ENCODE data around the gene NMNAT2.

NMNAT2 gene

DNA sequence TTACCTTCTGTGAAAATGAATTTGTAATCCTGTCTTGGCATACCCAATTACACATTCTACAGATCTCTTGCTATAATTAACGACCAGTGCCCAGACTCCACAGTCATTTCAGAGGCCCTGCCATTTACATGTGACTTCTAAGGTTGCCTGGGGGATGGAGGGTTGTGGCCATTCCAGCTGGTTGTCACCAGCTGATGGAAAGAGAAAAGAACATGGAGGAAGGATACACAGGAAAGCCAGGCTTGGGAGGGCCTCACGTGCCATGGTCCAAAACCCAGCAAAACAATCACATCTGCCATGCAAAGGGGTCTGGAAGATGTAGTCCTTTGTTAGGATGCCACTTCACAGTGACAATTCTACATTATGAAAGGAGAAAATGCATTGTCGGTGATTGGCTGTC lies 172.8 kb downstream of the NMNAT2 start:
- no peak overlapping the region for H2BK5ac ChIP-seq (ENCODE audit: low read length)
- H2BK12ac ChIP-seq (ENCODE audit: low read length) = no peak overlapping the region
- H4K91ac ChIP-seq (ENCODE audit: low read depth, low read length, poor library complexity) = no peak overlapping the region
- no CpG with 5 or more reads among the region's 3 CpGs for WGBS, 2 donors (ENCODE audit: extremely low coverage in 2 of 2, insufficient read length in 2 of 2, insufficient replicate concordance in 1 of 2)
- no peak overlapping the region for H2BK120ac ChIP-seq (ENCODE audit: low read depth, low read length)
- H3K27ac ChIP-seq (replicated peaks; ENCODE audit: low read length) = no peak overlapping the region
- no peak for DNase-seq (ENCODE audit: low spot score)
- H3K4ac ChIP-seq (ENCODE audit: low read length) = no peak overlapping the region
- no peak overlapping the region for H3K23ac ChIP-seq (ENCODE audit: low read depth, low read length, poor library complexity)
- no peak overlapping the region for H3K14ac ChIP-seq (ENCODE audit: low read length)
- H2AFZ ChIP-seq (ENCODE audit: low read length) = no peak overlapping the region
- H3K79me1 ChIP-seq (ENCODE audit: low read depth, low read length) = no peaks in the 10 kb centered on the region
- no peak overlapping the region for H4K8ac ChIP-seq (ENCODE audit: low read depth, low read length)
- H2BK15ac ChIP-seq (ENCODE audit: low read length) = no peak overlapping the region
- no peak overlapping the region for H3K9ac ChIP-seq (ENCODE audit: low read depth, low read length, poor library complexity)
- no peak overlapping the region for H2AK5ac ChIP-seq (ENCODE audit: low read depth, low read length)
- H3K27me3 ChIP-seq (ENCODE audit: control insufficient read depth in 3 of 3, insufficient read depth in 3 of 3, low read depth in 1 of 3, low read length in 3 of 3) = no peaks in the 10 kb centered on the region
- H3K4me1 ChIP-seq (ENCODE audit: control insufficient read depth in 2 of 2, insufficient read depth in 1 of 2, low read depth in 1 of 2, low read length in 2 of 2) = no peaks in the 10 kb centered on the region
- H3K4me3 ChIP-seq (ENCODE audit: low read length in 2 of 2) = no peak overlapping the region
- no peak overlapping the region for H3K4me2 ChIP-seq (ENCODE audit: insufficient read depth, low read length, poor library complexity, severe bottlenecking)
- H3K9me3 ChIP-seq (replicated peaks in 1 of 2; ENCODE audit: control insufficient read depth in 2 of 2, insufficient read depth in 1 of 2, low read depth in 1 of 2, low read length in 2 of 2) = peaks cover 0 to 3% of the 10 kb centered on the region in 2 donors
- H3K36me3 ChIP-seq (replicated peaks in 1 of 2; ENCODE audit: control insufficient read depth in 2 of 2, insufficient read depth in 2 of 2, low read length in 2 of 2) = no peaks in the 10 kb centered on the region
- no peak overlapping the region for H3K18ac ChIP-seq (ENCODE audit: low read length)

DNA sequence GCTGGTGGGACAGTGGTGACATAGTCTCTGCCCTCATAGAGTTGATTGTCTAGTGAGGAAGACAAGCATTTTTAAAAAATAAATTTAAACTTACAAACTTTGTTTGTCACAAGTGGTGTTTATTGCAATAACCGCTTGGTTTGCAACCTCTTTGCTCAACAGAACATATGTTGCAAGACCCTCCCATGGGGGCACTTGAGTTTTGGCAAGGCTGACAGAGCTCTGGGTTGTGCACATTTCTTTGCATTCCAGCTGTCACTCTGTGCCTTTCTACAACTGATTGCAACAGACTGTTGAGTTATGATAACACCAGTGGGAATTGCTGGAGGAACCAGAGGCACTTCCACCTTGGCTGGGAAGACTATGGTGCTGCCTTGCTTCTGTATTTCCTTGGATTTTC lies 173.7 kb downstream of the NMNAT2 start:
- H3K27me3 ChIP-seq (ENCODE audit: control insufficient read depth in 3 of 3, insufficient read depth in 3 of 3, low read depth in 1 of 3, low read length in 3 of 3) = no peaks in the 10 kb centered on the region
- no peaks in the 10 kb centered on the region for H3K4me1 ChIP-seq (ENCODE audit: control insufficient read depth in 2 of 2, insufficient read depth in 1 of 2, low read depth in 1 of 2, low read length in 2 of 2)
- H2BK12ac ChIP-seq (ENCODE audit: low read length) = no peak overlapping the region
- no peak overlapping the region for H2AFZ ChIP-seq (ENCODE audit: low read length)
- H2BK5ac ChIP-seq (ENCODE audit: low read length) = no peak overlapping the region
- H3K4ac ChIP-seq (ENCODE audit: low read length) = no peak overlapping the region
- no peak overlapping the region for H4K91ac ChIP-seq (ENCODE audit: low read depth, low read length, poor library complexity)
- H3K79me1 ChIP-seq (ENCODE audit: low read depth, low read length) = no peaks in the 10 kb centered on the region
- WGBS, 2 donors (ENCODE audit: extremely low coverage in 2 of 2, insufficient read length in 2 of 2, insufficient replicate concordance in 1 of 2) = no CpG with 5 or more reads among the region's 1 CpG
- no peak overlapping the region for H4K8ac ChIP-seq (ENCODE audit: low read depth, low read length)
- no peak overlapping the region for H3K27ac ChIP-seq (replicated peaks; ENCODE audit: low read length)
- no peaks in the 10 kb centered on the region for H3K36me3 ChIP-seq (replicated peaks in 1 of 2; ENCODE audit: control insufficient read depth in 2 of 2, insufficient read depth in 2 of 2, low read length in 2 of 2)
- no peak overlapping the region for H3K18ac ChIP-seq (ENCODE audit: low read length)
- H3K14ac ChIP-seq (ENCODE audit: low read length) = no peak overlapping the region
- H2BK15ac ChIP-seq (ENCODE audit: low read length) = no peak overlapping the region
- H2AK5ac ChIP-seq (ENCODE audit: low read depth, low read length) = no peak overlapping the region
- no peak overlapping the region for H3K4me2 ChIP-seq (ENCODE audit: insufficient read depth, low read length, poor library complexity, severe bottlenecking)
- no peaks in the 10 kb centered on the region for H3K9me3 ChIP-seq (replicated peaks in 1 of 2; ENCODE audit: control insufficient read depth in 2 of 2, insufficient read depth in 1 of 2, low read depth in 1 of 2, low read length in 2 of 2)
- no peak for DNase-seq (ENCODE audit: low spot score)
- H3K23ac ChIP-seq (ENCODE audit: low read depth, low read length, poor library complexity) = no peak overlapping the region
- H2BK120ac ChIP-seq (ENCODE audit: low read depth, low read length) = no peak overlapping the region
- H3K4me3 ChIP-seq (ENCODE audit: low read length in 2 of 2) = no peak overlapping the region
- H3K9ac ChIP-seq (ENCODE audit: low read depth, low read length, poor library complexity) = no peak overlapping the region

DNA sequence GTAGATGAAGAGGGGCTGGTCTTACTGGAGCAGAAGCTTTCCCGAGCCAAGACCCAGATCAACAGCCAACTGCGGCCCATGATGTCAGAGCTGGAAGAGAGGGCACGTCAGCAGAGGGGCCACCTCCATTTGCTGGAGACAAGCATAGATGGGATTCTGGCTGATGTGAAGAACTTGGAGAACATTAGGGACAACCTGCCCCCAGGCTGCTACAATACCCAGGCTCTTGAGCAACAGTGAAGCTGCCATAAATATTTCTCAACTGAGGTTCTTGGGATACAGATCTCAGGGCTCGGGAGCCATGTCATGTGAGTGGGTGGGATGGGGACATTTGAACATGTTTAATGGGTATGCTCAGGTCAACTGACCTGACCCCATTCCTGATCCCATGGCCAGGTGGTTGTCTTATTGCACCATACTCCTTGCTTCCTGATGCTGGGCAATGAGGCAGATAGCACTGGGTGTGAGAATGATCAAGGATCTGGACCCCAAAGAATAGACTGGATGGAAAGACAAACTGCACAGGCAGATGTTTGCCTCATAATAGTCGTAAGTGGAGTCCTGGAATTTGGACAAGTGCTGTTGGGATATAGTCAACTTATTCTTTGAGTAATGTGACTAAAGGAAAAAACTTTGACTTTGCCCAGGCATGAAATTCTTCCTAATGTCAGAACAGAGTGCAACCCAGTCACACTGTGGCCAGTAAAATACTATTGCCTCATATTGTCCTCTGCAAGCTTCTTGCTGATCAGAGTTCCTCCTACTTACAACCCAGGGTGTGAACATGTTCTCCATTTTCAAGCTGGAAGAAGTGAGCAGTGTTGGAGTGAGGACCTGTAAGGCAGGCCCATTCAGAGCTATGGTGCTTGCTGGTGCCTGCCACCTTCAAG lies 174.8 kb downstream of the NMNAT2 start:
- Histone ChIP-seq H3K27me3 (ENCODE audit: control insufficient read depth in 3 of 3, insufficient read depth in 3 of 3, low read depth in 1 of 3, low read length in 3 of 3) (no peaks in the 10 kb centered on the region), H3K79me1 (ENCODE audit: low read depth, low read length) (no peaks in the 10 kb centered on the region), H3K23ac (ENCODE audit: low read depth, low read length, poor library complexity) (no peak overlapping the region), H2BK5ac (ENCODE audit: low read length) (no peak overlapping the region), H3K14ac (ENCODE audit: low read length) (no peak overlapping the region), H3K18ac (ENCODE audit: low read length) (no peak overlapping the region), H3K27ac (replicated peaks; ENCODE audit: low read length) (no peak overlapping the region), H2BK120ac (ENCODE audit: low read depth, low read length) (no peak overlapping the region), H2BK12ac (ENCODE audit: low read length) (no peak overlapping the region), H3K4me2 (ENCODE audit: insufficient read depth, low read length, poor library complexity, severe bottlenecking) (no peak overlapping the region), H2BK15ac (ENCODE audit: low read length) (no peak overlapping the region), H3K9ac (ENCODE audit: low read depth, low read length, poor library complexity) (no peak overlapping the region), H2AFZ (ENCODE audit: low read length) (no peak overlapping the region), H3K4ac (ENCODE audit: low read length) (no peak overlapping the region), H3K36me3 (replicated peaks in 1 of 2; ENCODE audit: control insufficient read depth in 2 of 2, insufficient read depth in 2 of 2, low read length in 2 of 2) (no peaks in the 10 kb centered on the region), H3K9me3 (replicated peaks in 1 of 2; ENCODE audit: control insufficient read depth in 2 of 2, insufficient read depth in 1 of 2, low read depth in 1 of 2, low read length in 2 of 2) (no peaks in the 10 kb centered on the region), H3K4me3 (ENCODE audit: low read length in 2 of 2) (no peak overlapping the region), H2AK5ac (ENCODE audit: low read depth, low read length) (peak overlapping the region; percentile 31), H4K91ac (ENCODE audit: low read depth, low read length, poor library complexity) (no peak overlapping the region), H3K4me1 (ENCODE audit: control insufficient read depth in 2 of 2, insufficient read depth in 1 of 2, low read depth in 1 of 2, low read length in 2 of 2) (no peaks in the 10 kb centered on the region), H4K8ac (ENCODE audit: low read depth, low read length) (no peak overlapping the region)
- WGBS, 2 donors (ENCODE audit: extremely low coverage in 2 of 2, insufficient read length in 2 of 2, insufficient replicate concordance in 1 of 2) = no CpG with 5 or more reads among the region's 5 CpGs
- DNase-seq (ENCODE audit: low spot score) = no peak

DNA sequence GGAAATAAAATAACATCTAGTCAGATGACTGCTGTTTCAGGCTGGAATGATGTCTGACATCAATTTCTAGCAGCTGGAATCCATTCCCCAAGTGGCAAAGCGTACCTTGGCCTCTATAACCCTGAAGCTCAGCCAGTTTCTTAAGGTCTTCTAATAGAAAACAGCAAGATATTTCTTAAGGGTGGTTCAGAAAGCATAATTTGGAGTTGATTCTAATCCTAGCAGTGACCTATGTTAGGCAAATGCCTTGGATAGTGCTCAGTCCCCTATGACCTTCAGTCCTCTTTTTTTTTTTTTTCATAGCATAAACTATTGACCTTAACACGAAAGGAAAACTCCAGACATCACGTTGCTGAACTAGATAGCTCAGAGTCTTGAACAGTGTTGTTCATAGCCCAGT lies 175.6 kb downstream of the NMNAT2 start:
- Histone ChIP-seq H3K14ac (ENCODE audit: low read length) (no peak overlapping the region), H2BK120ac (ENCODE audit: low read depth, low read length) (no peak overlapping the region), H2AFZ (ENCODE audit: low read length) (no peak overlapping the region), H3K36me3 (replicated peaks in 1 of 2; ENCODE audit: control insufficient read depth in 2 of 2, insufficient read depth in 2 of 2, low read length in 2 of 2) (no peaks in the 10 kb centered on the region), H3K4ac (ENCODE audit: low read length) (no peak overlapping the region), H3K23ac (ENCODE audit: low read depth, low read length, poor library complexity) (no peak overlapping the region), H3K27me3 (ENCODE audit: control insufficient read depth in 3 of 3, insufficient read depth in 3 of 3, low read depth in 1 of 3, low read length in 3 of 3) (no peaks in the 10 kb centered on the region), H2AK5ac (ENCODE audit: low read depth, low read length) (no peak overlapping the region), H3K9me3 (replicated peaks in 1 of 2; ENCODE audit: control insufficient read depth in 2 of 2, insufficient read depth in 1 of 2, low read depth in 1 of 2, low read length in 2 of 2) (no peaks in the 10 kb centered on the region), H2BK12ac (ENCODE audit: low read length) (no peak overlapping the region), H2BK15ac (ENCODE audit: low read length) (no peak overlapping the region), H3K79me1 (ENCODE audit: low read depth, low read length) (no peaks in the 10 kb centered on the region), H3K27ac (replicated peaks; ENCODE audit: low read length) (no peak overlapping the region), H3K9ac (ENCODE audit: low read depth, low read length, poor library complexity) (no peak overlapping the region), H2BK5ac (ENCODE audit: low read length) (no peak overlapping the region), H3K4me2 (ENCODE audit: insufficient read depth, low read length, poor library complexity, severe bottlenecking) (no peak overlapping the region), H3K4me1 (ENCODE audit: control insufficient read depth in 2 of 2, insufficient read depth in 1 of 2, low read depth in 1 of 2, low read length in 2 of 2) (no peaks in the 10 kb centered on the region), H4K8ac (ENCODE audit: low read depth, low read length) (no peak overlapping the region), H4K91ac (ENCODE audit: low read depth, low read length, poor library complexity) (no peak overlapping the region), H3K18ac (ENCODE audit: low read length) (no peak overlapping the region), H3K4me3 (ENCODE audit: low read length in 2 of 2) (no peak overlapping the region)
- DNase-seq (ENCODE audit: low spot score) = no peak
- WGBS, 2 donors (ENCODE audit: extremely low coverage in 2 of 2, insufficient read length in 2 of 2, insufficient replicate concordance in 1 of 2) = no CpG with 5 or more reads among the region's 3 CpGs
